GM12872 (cell line): ENCODE results near the gene HDAC11.

ENCODE experiments used
- CTCF ChIP-seq: IDR thresholded peaks from 3 replicates; pipeline ENCODE4 v1.5.1; 2011; ENCODE audit warnings: low read depth, mild to moderate bottlenecking, low read length, moderate library complexity; ENCODE audit not compliant: insufficient read depth

The HDAC11 gene

GRCh38 chr3:13543253-13543652 lies 63.1 kb downstream of the HDAC11 start:
- no peak for TF ChIP-seq CTCF

GRCh38 chr3:13544293-13544831 lies 64.3 kb downstream of the HDAC11 start:
- no peak for TF ChIP-seq CTCF

GRCh38 chr3:13544951-13545651 lies 65.0 kb downstream of the HDAC11 start:
- TF ChIP-seq CTCF, result no peak

- TF ChIP-seq CTCF, result no peak
Measured at GRCh38 chr3:13545952-13546454, 65.9 kb downstream of the HDAC11 start.

DNA sequence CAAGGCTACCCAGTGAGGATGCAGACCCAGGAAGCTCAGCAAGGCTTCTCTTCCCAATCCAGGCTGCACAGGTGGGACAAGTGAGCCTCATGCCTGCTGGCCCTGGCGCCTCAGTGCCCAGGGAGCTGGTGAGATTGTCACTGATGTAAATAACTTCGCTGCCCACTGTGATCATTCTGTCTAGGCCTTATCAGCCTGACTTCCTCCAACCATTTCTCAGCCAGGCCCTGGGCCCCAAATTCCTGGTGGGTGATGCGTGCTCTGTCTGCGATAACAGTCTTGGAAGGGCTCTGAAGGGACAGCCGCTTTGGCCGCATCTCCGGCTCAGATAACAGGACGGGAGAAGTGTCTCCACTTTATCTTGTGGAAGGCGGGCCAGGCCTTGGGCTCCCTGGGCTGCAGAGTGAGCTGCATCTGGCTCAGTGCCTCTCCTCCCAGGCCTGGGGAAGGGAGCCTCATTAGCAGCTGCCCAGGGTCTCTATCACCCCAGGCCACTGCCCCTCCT lies 66.6 kb downstream of the HDAC11 start:
- TF ChIP-seq CTCF, result no peak

DNA sequence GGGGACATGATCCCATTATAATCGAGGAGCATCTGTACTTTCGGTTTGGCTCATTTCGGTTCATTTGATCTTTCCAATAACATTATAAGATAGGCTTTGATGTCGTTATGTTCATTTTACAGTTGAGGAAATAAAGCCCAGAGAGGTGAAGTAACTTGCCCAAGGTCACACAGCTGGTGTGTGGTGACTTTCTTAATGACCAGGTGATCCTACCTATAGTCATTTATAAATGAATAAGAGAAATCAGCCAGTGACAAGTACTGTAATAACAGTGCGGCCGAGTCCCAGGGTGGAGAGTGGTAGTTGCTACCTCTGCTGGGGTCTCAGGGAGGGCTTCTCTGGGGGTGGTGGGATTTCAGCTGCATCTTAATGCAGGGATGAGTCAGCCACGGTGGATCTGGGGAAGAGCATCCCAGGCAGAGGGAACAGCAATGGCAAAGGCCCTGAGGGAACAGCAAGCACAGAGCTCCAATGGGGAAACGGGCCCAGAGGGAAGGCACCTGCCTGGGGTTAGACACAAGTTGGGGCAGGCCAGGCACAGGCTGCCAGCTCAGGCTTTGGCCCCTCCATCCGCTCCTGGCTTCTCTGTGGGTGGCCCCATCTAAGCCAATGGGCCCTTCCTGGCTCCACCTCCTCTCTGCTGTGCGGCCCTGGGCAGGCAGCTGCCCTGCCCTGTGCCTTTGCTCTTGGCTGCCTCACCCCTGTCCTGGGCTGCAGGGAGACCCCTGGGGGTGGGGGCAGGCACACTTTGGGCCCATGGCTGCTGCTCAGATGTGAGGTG lies 67.7 kb downstream of the HDAC11 start:
- TF ChIP-seq CTCF, result no peak
